Breast epithelium (tissue), 3 donors: ENCODE results near the gene TRPM3.

Experiments
- POLR2A ChIP-seq: fragments of 450-650 bp; IDR thresholded peaks from one replicate; pipeline ENCODE4 v1.6.1; 2016; ENCODE audit warnings: antibody characterized with exemption, mild to moderate bottlenecking, moderate library complexity
- POLR2AphosphoS5 ChIP-seq, 3 donors: sonication (generic); formaldehyde crosslinking; IDR thresholded peaks; one replicate each; pipeline ENCODE4 v1.6.1; 2017; ENCODE audit warnings: antibody characterized with exemption in 3 of 3
- TF ChIP-seq, protein P1 (sequence below), 3 donors: fragments of 450-650 bp; IDR thresholded peaks; one replicate each; pipeline ENCODE4 v1.5.1; 2016 to 2017; ENCODE audit warnings: antibody characterized with exemption in 3 of 3, mild to moderate bottlenecking in 3 of 3, moderate library complexity in 3 of 3

DNA sequence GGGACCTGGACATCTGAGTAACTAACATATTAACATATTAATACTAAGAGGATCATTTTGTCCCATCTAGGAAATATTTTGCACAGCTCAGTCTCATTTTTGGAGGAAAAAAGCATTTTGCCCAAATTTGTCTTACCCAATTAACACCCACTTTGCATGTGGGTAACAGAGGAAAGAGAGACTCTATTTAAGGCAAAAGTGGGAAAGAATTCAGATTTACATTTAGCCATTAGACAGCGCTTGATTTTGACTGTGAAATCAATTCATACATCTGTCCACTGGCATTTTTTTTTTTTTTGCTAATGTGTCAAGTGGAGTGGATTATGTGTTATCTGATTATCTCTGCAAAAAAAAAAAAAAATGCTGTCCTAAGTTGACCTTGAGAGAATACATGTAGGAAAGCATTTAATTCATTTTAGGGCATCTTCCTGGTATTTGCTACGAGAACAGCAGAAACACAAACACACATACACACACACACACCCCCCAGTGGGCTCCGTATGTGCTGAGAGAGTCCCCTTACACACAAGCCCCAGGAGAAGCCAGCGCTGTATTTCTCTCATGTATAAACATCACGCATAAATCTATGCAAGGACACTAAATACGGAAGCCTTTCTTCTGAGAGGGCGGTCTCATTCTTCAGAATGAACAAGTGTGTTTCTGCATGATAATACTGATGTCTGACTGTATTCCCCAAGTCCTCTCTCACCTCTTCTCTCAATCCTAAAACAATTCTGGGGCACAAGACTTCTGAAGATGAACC is 505.0 kb downstream of the TRPM3 start:
- TF ChIP-seq, protein P1, sequence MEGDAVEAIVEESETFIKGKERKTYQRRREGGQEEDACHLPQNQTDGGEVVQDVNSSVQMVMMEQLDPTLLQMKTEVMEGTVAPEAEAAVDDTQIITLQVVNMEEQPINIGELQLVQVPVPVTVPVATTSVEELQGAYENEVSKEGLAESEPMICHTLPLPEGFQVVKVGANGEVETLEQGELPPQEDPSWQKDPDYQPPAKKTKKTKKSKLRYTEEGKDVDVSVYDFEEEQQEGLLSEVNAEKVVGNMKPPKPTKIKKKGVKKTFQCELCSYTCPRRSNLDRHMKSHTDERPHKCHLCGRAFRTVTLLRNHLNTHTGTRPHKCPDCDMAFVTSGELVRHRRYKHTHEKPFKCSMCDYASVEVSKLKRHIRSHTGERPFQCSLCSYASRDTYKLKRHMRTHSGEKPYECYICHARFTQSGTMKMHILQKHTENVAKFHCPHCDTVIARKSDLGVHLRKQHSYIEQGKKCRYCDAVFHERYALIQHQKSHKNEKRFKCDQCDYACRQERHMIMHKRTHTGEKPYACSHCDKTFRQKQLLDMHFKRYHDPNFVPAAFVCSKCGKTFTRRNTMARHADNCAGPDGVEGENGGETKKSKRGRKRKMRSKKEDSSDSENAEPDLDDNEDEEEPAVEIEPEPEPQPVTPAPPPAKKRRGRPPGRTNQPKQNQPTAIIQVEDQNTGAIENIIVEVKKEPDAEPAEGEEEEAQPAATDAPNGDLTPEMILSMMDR (IDR thresholded peaks at IDR 0.05) = no peak
- TF ChIP-seq POLR2AphosphoS5 (IDR thresholded peaks at IDR 0.05) = no peak
- TF ChIP-seq POLR2A = no peak
